GM12865 (cell line): ENCODE measurements around the gene TTLL6.

Experiments used
- DNase-seq: peaks from one replicate; pipeline ENCODE4 v3.0.0; 2010; ENCODE audit warnings: low read depth
- H3K4me3 ChIP-seq: 2 replicates; pipeline ENCODE4 v1.5.1; 2011; ENCODE audit warnings: mild to moderate bottlenecking, low read depth, low read length, control low read depth
- CTCF ChIP-seq: IDR thresholded peaks from 2 replicates; pipeline ENCODE4 v1.5.1; 2011; ENCODE audit warnings: low read length, control low read depth, low read depth, inconsistent platforms; ENCODE audit not compliant: insufficient read depth; ENCODE audit errors: missing control alignments

TTLL6 gene

DNA sequence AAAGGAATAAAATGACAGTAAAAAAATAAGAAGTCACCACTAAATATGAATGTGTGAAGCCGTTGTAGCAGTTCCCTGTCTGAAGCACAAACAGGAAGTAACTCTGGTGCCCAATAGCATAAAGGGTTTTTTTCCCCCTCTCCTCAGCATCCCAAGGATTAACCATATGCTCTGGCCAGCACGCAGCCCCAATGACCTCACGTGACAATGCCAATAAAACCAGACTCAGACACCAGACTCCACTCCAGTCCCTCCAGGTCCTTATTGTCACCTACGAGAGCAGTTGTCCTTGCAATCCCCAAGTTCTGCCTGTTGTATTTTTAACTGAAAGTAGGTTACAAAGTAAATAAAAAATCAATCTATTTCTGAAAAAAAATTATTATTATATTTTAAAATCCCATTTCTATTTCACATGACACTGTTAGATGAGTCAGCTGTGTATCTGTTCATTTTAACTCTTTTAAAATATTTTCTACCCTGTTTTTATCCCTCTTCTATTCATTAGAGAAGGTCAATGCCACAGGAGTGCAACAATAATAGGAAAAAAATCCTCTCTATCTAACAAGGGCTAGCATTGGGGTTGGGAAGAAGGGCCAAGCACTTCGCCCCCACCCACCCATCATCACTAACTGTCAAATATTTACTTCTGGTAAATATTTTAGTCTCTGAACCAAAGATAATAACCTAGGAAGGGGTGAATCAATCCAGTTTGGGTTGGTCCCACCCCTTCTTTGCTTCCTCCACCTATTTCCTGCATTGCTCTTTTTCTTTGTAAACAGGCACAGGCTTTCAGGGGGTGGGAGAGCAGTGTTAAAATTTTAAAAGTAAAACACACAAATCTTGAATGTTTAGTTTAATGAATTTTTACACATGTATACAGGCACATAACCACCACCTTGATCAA is 101.3 kb downstream of the TTLL6 start:
- no peak overlapping the region for H3K4me3 ChIP-seq
- no peak for DNase-seq
- no peak for TF ChIP-seq CTCF
